ENCODE measurements around the gene KLHL22.

- TF ChIP-seq CTCF (conservative IDR thresholded peaks at IDR 0.05; ENCODE audit: low read depth, low read length) (no peak), EZH2 (IDR thresholded peaks at IDR 0.05; ENCODE audit: borderline replicate concordance, low read depth, low read length, poor library complexity, severe bottlenecking) (no peak)
Observed at GRCh38 chr22:20542736-20543135, 47.1 kb upstream of the KLHL22 start.
